Calu3 (cell line): ENCODE data around the gene NOSTRIN. TPM values are rescaled to one million over a fixed set of nuclear protein-coding genes. Genes with fewer than 3 reads are reported as not detected.

Source experiments
- Bru-seq: library from RNA; stranded (reverse); fragments of 400-500 nt; gene quantifications from one replicate; lab custom pipeline; 2021; lab: Mats Ljungman, UMichigan
- BruChase-seq, 2 experiments: library from RNA; stranded (reverse); fragments of 400-500 nt; gene quantifications; one replicate each; lab custom pipeline; 2021; lab: Mats Ljungman, UMichigan
- BruUV-seq: library from RNA; stranded (reverse); fragments of 400-500 nt; replicated peaks from 2 replicates; lab custom pipeline; 2021; lab: Mats Ljungman, UMichigan
- CTCF ChIA-PET: fragments of 300-600 bp; sonication (Branson Sonifier 250); formaldehyde crosslinking; loops from one replicate; lab custom pipeline; 2022; ENCODE audit warnings: antibody characterized with exemption; lab: Charles Lee
- DNase-seq: peaks from one replicate; pipeline ENCODE4 v3.0.0; 2022
- H3K27ac Mint-ChIP-seq: one replicate; pipeline ENCODE4 v1.8.0; 2022; ENCODE audit warnings: mixed read lengths; ENCODE audit not compliant: unreplicated experiment
- H3K27me3 Mint-ChIP-seq: one replicate; pipeline ENCODE4 v1.8.0; 2022; ENCODE audit warnings: mixed read lengths; ENCODE audit not compliant: unreplicated experiment
- H3K36me3 Mint-ChIP-seq: one replicate; pipeline ENCODE4 v1.8.0; 2022; ENCODE audit warnings: mild to moderate bottlenecking, moderate library complexity, mixed read lengths; ENCODE audit not compliant: insufficient read depth, unreplicated experiment
- H3K4me1 Mint-ChIP-seq: one replicate; pipeline ENCODE4 v1.8.0; 2022; ENCODE audit warnings: mild to moderate bottlenecking, low read depth, mixed read lengths; ENCODE audit not compliant: unreplicated experiment
- H3K4me3 Mint-ChIP-seq: one replicate; pipeline ENCODE4 v1.8.0; 2022; ENCODE audit warnings: mild to moderate bottlenecking, low read depth, moderate library complexity, mixed read lengths; ENCODE audit not compliant: unreplicated experiment
- H3K9me3 Mint-ChIP-seq: one replicate; pipeline ENCODE4 v1.8.0; 2022; ENCODE audit warnings: low read depth, mixed read lengths; ENCODE audit not compliant: unreplicated experiment
- intact Hi-C: fragments of 100-400 bp; cut with micrococcal nuclease; formaldehyde crosslinking; loops from one replicate; pipeline ENCODE4 v1.10.0; 2022; ENCODE audit not compliant: unreplicated experiment
- long read RNA-seq: library from polyadenylated mRNA; stranded (forward); transcript quantifications from one replicate; pipeline ENCODE4 v2.0.0, GENCODE V29; 2022
- total RNA-seq: library from RNA; stranded (reverse); gene quantifications from 2 replicates; pipeline ENCODE4 v1.2.3, GENCODE V29; 2022
- TF ChIP-seq, protein P1 (sequence below): fragments of 200-600 bp; IDR thresholded peaks from one replicate; pipeline ENCODE4 v1.8.0; 2022; ENCODE audit warnings: antibody characterized with exemption; ENCODE audit not compliant: unreplicated experiment

Gene NOSTRIN, protein sequence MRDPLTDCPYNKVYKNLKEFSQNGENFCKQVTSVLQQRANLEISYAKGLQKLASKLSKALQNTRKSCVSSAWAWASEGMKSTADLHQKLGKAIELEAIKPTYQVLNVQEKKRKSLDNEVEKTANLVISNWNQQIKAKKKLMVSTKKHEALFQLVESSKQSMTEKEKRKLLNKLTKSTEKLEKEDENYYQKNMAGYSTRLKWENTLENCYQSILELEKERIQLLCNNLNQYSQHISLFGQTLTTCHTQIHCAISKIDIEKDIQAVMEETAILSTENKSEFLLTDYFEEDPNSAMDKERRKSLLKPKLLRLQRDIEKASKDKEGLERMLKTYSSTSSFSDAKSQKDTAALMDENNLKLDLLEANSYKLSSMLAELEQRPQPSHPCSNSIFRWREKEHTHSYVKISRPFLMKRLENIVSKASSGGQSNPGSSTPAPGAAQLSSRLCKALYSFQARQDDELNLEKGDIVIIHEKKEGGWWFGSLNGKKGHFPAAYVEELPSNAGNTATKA
- total RNA-seq (12.5 and 18.4 TPM in 2 replicates), Bru-seq, nascent RNA (percentile 72 among the genes with signal in this experiment), BruChase-seq, experiment 1, labeled RNA remaining after a 6-hour chase (percentile 41 among the genes with signal in this experiment), BruChase-seq, experiment 2, labeled RNA remaining after a 2-hour chase (percentile 42 among the genes with signal in this experiment)
- long read RNA-seq, transcript NOSTRIN-201 (16 exons, 2,294 nt) = major isoform, 9 of 22 reads
- long read RNA-seq, partial matches to known transcripts = 0 of 22 reads
- long read RNA-seq, other reads (novel, unspliced or antisense) = 13 of 22 reads

DNA sequence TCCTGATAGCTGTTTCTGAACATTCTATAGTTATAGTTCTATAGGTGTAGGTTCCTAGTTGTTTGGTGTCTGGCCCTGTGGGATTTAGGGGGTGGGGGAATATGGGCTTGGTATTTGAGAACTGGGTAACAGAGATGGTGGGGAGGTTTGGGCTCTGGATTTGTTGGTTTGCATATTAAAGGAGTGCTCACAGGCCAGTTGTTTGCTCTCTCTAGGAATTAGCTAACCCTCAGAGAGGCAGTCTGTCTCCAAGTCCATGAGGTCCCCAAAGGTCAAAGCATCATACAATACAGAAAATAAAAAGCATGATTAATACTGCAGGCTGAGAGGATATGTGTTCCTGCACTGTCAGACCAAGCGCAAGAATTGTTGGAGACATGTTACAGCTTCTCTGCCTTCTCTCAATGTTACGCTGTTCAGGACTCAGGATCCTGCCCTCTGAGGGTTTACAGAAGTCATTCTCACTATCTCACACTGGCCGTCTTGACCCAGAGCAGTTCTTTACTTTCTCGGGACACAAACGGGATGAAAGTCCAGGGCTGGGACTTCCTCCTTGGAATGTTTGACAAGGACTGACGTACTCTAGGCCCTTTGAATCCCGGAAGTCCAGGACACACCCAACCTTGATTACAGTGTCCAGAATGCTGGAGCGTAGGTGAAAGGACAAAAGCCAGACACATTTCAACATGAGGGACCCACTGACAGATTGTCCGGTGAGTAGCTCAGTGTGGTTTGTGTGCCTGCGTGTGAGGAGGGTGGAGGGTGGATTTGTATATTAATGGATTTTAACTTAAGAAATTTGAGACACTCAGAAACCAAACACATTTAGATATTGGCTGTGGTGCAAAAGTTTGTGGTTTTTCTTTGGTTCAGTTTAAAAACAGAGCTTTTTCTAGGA lies at the start of gene NOSTRIN:
Gene NOSTRIN, plus strand, starts transcription at position 677 of the 898 bp plus-strand sequence. Its CDS starts 10 bp downstream, at position 687.
- CTCF ChIA-PET = interaction anchor here (1.2 kb wide), 1 partner anchor 17 kb away, joined by 3 read pairs; no protein-coding TSS in a partner anchor

DNA sequence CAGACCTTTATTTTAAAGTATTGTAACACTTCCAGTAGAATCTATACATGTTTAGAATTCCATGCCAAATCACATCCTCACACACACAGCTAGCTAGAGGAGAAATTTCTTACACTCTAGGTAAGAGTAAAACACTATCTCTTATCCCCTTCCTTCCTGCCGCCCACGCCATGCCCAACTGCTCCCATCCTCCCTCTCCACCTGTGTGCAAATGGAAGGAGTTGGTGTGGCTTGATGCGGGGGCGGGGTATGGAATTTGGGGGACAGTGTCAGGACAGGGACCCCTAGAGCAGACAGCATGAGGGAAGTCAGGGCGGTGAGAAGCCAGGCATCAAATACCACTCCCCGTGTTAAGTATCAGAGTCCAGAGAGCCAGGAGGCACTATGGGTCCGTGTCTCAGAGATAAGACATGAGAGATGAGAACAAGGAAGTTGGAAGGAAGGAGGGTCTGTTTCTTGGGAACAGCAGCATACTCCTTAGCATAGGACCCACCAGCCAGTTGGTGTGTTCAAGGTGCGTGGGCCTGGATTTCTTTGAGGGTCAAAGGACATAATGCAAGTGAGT lies 48.6 kb upstream of the NOSTRIN start:
- CTCF ChIA-PET = no interaction called here
- BruUV-seq = no TSS peak
- intact Hi-C loops = no loop called here
- peaks cover 8% of the 10 kb centered on the region for H3K4me1 Mint-ChIP-seq
- H3K9me3 Mint-ChIP-seq = no peaks in the 10 kb centered on the region
- TF ChIP-seq, protein P1, sequence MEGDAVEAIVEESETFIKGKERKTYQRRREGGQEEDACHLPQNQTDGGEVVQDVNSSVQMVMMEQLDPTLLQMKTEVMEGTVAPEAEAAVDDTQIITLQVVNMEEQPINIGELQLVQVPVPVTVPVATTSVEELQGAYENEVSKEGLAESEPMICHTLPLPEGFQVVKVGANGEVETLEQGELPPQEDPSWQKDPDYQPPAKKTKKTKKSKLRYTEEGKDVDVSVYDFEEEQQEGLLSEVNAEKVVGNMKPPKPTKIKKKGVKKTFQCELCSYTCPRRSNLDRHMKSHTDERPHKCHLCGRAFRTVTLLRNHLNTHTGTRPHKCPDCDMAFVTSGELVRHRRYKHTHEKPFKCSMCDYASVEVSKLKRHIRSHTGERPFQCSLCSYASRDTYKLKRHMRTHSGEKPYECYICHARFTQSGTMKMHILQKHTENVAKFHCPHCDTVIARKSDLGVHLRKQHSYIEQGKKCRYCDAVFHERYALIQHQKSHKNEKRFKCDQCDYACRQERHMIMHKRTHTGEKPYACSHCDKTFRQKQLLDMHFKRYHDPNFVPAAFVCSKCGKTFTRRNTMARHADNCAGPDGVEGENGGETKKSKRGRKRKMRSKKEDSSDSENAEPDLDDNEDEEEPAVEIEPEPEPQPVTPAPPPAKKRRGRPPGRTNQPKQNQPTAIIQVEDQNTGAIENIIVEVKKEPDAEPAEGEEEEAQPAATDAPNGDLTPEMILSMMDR = no peak
- no peak overlapping the region for H3K27ac Mint-ChIP-seq
- H3K4me3 Mint-ChIP-seq = no peak overlapping the region
- DNase-seq = no peak
- H3K27me3 Mint-ChIP-seq = no peaks in the 10 kb centered on the region
- no peaks in the 10 kb centered on the region for H3K36me3 Mint-ChIP-seq

More for the DNA sequence above, at the start of gene NOSTRIN:
- Mint-ChIP-seq H3K27me3 (no peaks in the 10 kb centered on the region), H3K27ac (peak within 1 kb of the TSS; percentile 65), H3K4me3 (peak within 1 kb of the TSS; percentile 68), H3K9me3 (no peaks in the 10 kb centered on the region), H3K36me3 (peaks cover 11% of the 10 kb centered on the region), H3K4me1 (peaks cover 49% of the 10 kb centered on the region)
- BruUV-seq = no TSS peak
- intact Hi-C loops = no loop called here
- peak; percentile 68 for DNase-seq
- TF ChIP-seq, protein P1 = no peak

DNA sequence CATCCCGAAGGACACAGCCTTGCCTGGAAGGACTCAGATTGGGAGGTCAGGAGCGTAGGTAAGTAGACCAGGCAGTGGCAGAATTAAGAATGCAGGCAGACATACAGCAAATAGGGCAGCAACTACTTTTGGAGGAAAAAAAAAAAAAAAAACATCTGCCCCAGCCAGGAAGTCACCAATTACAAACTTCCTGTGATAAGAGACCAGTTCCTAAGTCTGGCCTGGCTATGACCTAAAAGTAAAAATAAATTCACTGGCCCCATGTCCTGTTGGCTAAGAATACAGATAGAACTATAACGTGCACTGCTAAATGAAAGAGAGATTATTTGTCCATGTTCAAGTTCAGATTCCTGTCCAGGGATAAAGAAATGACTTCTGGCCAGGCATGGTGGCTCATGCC lies 45.2 kb upstream of the NOSTRIN start:
- CTCF ChIA-PET = no interaction called here
- peaks cover 8% of the 10 kb centered on the region for H3K4me1 Mint-ChIP-seq
- H3K27ac Mint-ChIP-seq = no peak overlapping the region
- intact Hi-C loops = no loop called here
- no peaks in the 10 kb centered on the region for H3K27me3 Mint-ChIP-seq
- DNase-seq = no peak
- H3K36me3 Mint-ChIP-seq = no peaks in the 10 kb centered on the region
- BruUV-seq = no TSS peak
- TF ChIP-seq, protein P1 = no peak
- H3K4me3 Mint-ChIP-seq = no peak overlapping the region
- no peaks in the 10 kb centered on the region for H3K9me3 Mint-ChIP-seq
